PC-9 (cell line): ENCODE measurements around the gene SLIT1. TPM values are rescaled to one million over a fixed set of nuclear protein-coding genes. Genes with fewer than 3 reads are reported as not detected.
"Not testable (repeated sequence)": the region's sequence is repeated elsewhere in the genome, so short reads cannot be mapped to it uniquely, and the experiment has no call there.

Source experiments
- BruUV-seq: library from RNA; stranded (reverse); fragments of 400-500 nt; replicated peaks from 2 replicates; lab custom pipeline; 2021; lab: Mats Ljungman, UMichigan
- CTCF ChIA-PET: fragments of 300-600 bp; sonication (Branson Sonifier 250); formaldehyde crosslinking; loops from one replicate; lab custom pipeline; 2022; ENCODE audit warnings: antibody characterized with exemption; lab: Charles Lee
- POLR2A ChIA-PET: fragments of 300-600 bp; sonication (Branson Sonifier 250); formaldehyde crosslinking; loops from one replicate; lab custom pipeline; 2022; ENCODE audit warnings: antibody characterized with exemption; ENCODE audit not compliant: unreplicated experiment; lab: Charles Lee
- DNase-seq, 2 experiments: peaks; one replicate each; pipeline versions ENCODE4 v3.0.0 to v3.0.0-alpha.2; 2015 to 2022; ENCODE audit warnings: mixed read lengths in 1 of 2
- H2AFZ ChIP-seq: fragments of 200-600 bp; sonication (generic); 2 replicates; pipeline ENCODE4 v1.8.1; 2017; ENCODE audit warnings: antibody characterized with exemption
- H3F3A ChIP-seq: fragments of 200-600 bp; sonication (generic); 2 replicates; pipeline ENCODE4 v1.8.1; 2017; ENCODE audit warnings: antibody characterized with exemption, mild to moderate bottlenecking, low read depth; ENCODE audit not compliant: insufficient read depth
- H3K27ac ChIP-seq: fragments of 200-600 bp; sonication (generic); 2 replicates; pipeline ENCODE4 v1.6.1; 2016; ENCODE audit warnings: mixed run types
- H3K27me3 ChIP-seq: fragments of 200-600 bp; sonication (generic); 2 replicates; pipeline ENCODE4 v1.6.1; 2016; ENCODE audit warnings: low read depth, mixed run types; ENCODE audit not compliant: insufficient read depth
- H3K36me3 ChIP-seq: fragments of 200-600 bp; sonication (generic); 2 replicates; pipeline ENCODE4 v1.6.1; 2016; ENCODE audit warnings: low read depth, mixed run types
- H3K4me1 ChIP-seq: fragments of 200-600 bp; sonication (generic); replicated peaks from 2 replicates; pipeline ENCODE4 v1.6.1; 2016; ENCODE audit warnings: mixed run types; ENCODE audit not compliant: insufficient read depth
- H3K4me2 ChIP-seq: fragments of 200-600 bp; sonication (generic); 2 replicates; pipeline ENCODE4 v1.6.1; 2017; ENCODE audit warnings: mixed run types
- H3K4me3 ChIP-seq: fragments of 200-600 bp; sonication (generic); 2 replicates; pipeline ENCODE4 v1.6.1; 2016; ENCODE audit warnings: mixed run types
- H3K79me2 ChIP-seq: fragments of 200-600 bp; sonication (generic); 2 replicates; pipeline ENCODE4 v1.6.1; 2017; ENCODE audit warnings: low read depth, mixed run types
- H3K9me2 ChIP-seq: fragments of 200-600 bp; sonication (generic); 2 replicates; pipeline ENCODE4 v1.8.1; 2017; ENCODE audit warnings: mild to moderate bottlenecking; ENCODE audit not compliant: insufficient read depth
- H3K9me3 ChIP-seq: fragments of 200-600 bp; sonication (generic); 2 replicates; pipeline ENCODE4 v1.8.1; 2016; ENCODE audit warnings: low read depth; ENCODE audit not compliant: insufficient read depth
- H4K20me1 ChIP-seq: fragments of 200-600 bp; sonication (generic); 2 replicates; pipeline ENCODE4 v1.8.1; 2017; ENCODE audit not compliant: insufficient read depth
- EZH2 ChIP-seq: fragments of 200-600 bp; sonication (generic); IDR thresholded peaks from 2 replicates; pipeline ENCODE4 v1.8.0; 2017; ENCODE audit warnings: antibody characterized with exemption, low read depth
- intact Hi-C: fragments of 100-400 bp; cut with micrococcal nuclease; formaldehyde crosslinking; loops from one replicate; pipeline ENCODE4 v1.10.0; 2022; ENCODE audit not compliant: unreplicated experiment
- total RNA-seq: library from RNA; stranded (reverse); gene quantifications from 2 replicates; pipeline ENCODE4 v1.2.3, GENCODE V29; 2021
- TF ChIP-seq, protein P1 (sequence below): fragments of 200-600 bp; sonication (generic); conservative IDR thresholded peaks from 2 replicates; pipeline ENCODE4 v1.6.1; 2017; ENCODE audit warnings: mixed run types, antibody characterized with exemption, mild to moderate bottlenecking, moderate library complexity

SLIT1 gene
- total RNA-seq, 1 experiment from 2014 or later = not detected

DNA sequence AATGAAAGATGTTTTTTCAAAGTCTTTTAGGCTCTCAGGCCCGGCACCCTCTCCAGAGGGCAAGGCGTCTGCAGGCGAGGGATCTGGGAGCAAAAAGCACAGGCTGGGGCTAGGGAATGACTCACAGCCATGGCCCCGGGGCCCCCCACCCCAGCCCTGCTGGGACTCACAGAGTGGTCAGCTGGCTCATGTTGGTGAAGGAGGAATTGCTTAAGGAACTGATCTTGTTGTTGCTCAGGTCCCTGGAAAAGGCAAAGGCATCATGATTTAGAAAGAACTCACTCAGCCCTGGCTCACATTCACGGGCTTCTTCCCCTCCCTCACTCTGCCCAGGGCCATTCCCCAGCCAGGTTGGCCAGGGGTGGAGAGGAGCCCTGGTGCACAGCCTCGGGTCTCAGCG lies 151.5 kb downstream of the SLIT1 start:
- BruUV-seq = no TSS peak
- no peaks in the 10 kb centered on the region for H3F3A ChIP-seq
- POLR2A ChIA-PET = no interaction called here
- H3K4me3 ChIP-seq = no peak overlapping the region
- intact Hi-C loops = no loop called here
- CTCF ChIA-PET = no interaction called here
- TF ChIP-seq, protein P1, sequence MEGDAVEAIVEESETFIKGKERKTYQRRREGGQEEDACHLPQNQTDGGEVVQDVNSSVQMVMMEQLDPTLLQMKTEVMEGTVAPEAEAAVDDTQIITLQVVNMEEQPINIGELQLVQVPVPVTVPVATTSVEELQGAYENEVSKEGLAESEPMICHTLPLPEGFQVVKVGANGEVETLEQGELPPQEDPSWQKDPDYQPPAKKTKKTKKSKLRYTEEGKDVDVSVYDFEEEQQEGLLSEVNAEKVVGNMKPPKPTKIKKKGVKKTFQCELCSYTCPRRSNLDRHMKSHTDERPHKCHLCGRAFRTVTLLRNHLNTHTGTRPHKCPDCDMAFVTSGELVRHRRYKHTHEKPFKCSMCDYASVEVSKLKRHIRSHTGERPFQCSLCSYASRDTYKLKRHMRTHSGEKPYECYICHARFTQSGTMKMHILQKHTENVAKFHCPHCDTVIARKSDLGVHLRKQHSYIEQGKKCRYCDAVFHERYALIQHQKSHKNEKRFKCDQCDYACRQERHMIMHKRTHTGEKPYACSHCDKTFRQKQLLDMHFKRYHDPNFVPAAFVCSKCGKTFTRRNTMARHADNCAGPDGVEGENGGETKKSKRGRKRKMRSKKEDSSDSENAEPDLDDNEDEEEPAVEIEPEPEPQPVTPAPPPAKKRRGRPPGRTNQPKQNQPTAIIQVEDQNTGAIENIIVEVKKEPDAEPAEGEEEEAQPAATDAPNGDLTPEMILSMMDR = no peak
- no peak for TF ChIP-seq EZH2
- peaks cover 13% of the 10 kb centered on the region for H3K4me1 ChIP-seq
- H3K9me2 ChIP-seq = no peaks in the 10 kb centered on the region
- no peak overlapping the region for H3K27ac ChIP-seq
- H3K9me3 ChIP-seq = no peaks in the 10 kb centered on the region
- H3K27me3 ChIP-seq = no peaks in the 10 kb centered on the region
- no peak for DNase-seq
- no peaks in the 10 kb centered on the region for H3K79me2 ChIP-seq
- H4K20me1 ChIP-seq = no peaks in the 10 kb centered on the region
- H2AFZ ChIP-seq = no peak overlapping the region
- no peaks in the 10 kb centered on the region for H3K36me3 ChIP-seq
- H3K4me2 ChIP-seq = no peak overlapping the region

DNA sequence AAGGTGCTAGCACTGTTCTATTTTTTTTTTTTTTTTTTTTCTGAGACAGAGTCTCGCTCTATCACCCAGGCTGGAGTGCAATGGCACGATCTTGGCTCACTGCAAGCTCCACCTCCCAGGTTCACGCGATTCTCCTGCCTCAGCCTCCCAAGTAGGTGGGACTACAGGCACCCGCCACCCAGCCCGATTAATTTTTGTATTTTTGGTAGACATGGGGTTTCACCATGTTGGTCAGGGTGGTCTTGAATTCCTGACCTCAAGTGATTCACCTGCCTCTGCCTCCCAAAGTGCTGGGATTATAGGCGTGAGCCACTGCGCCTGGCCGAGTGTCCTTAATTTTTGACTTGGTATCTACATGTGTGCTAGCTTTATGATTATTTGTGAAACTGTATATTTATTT lies 151.9 kb downstream of the SLIT1 start:
- H3K4me3 ChIP-seq, intact Hi-C loops, H2AFZ ChIP-seq, BruUV-seq, H3K27ac ChIP-seq, DNase-seq, H3K27me3 ChIP-seq, H3K9me3 ChIP-seq, H4K20me1 ChIP-seq, H3K36me3 ChIP-seq, CTCF ChIA-PET, H3K4me2 ChIP-seq, H3K79me2 ChIP-seq, H3K9me2 ChIP-seq, POLR2A ChIA-PET, H3F3A ChIP-seq: not testable (repeated sequence)
- peaks cover 13% of the 10 kb centered on the region for H3K4me1 ChIP-seq

DNA sequence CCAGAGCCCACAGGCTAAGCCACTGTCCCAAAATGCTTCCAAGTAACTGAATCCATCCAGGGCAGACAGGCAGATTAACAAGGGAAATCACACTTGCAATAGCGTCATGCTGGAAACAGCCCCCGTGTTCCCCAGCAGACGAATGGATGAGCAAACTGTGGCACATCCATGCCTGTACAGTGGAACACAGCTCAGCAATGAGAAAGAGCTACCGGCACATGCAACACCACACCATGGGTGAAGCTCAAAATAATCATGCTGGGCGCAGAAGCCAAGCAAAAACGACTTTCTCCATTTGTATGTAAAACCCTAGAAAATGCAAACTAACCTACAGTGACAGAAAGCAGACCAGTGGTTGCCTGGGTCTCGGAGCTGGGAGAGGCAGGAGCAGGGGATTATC lies 153.1 kb downstream of the SLIT1 start:
- H4K20me1 ChIP-seq = no peaks in the 10 kb centered on the region
- ChIA-PET POLR2A (interaction anchor here (0.6 to 0.7 kb wide), 2 partner anchors 16 to 218 kb away, joined by 5 to 13 read pairs; no protein-coding TSS in a partner anchor), CTCF (interaction anchor here (0.6 to 0.7 kb wide), 2 partner anchors 8 to 253 kb away, joined by 3 read pairs; no protein-coding TSS in a partner anchor)
- H2AFZ ChIP-seq = no peak overlapping the region
- 0 out of 2 replicates have a peak, but pooled peaks cover 2% of the 10 kb centered on the region for H3K4me1 ChIP-seq
- no peaks in the 10 kb centered on the region for H3K9me3 ChIP-seq
- no peaks in the 10 kb centered on the region for H3K9me2 ChIP-seq
- no peak for DNase-seq
- H3K4me2 ChIP-seq = no peak overlapping the region
- no peak overlapping the region for H3K27ac ChIP-seq
- H3K79me2 ChIP-seq = no peaks in the 10 kb centered on the region
- intact Hi-C loops = no loop called here
- BruUV-seq = no TSS peak
- H3F3A ChIP-seq = no peaks in the 10 kb centered on the region
- H3K36me3 ChIP-seq = no peaks in the 10 kb centered on the region
- no peaks in the 10 kb centered on the region for H3K27me3 ChIP-seq
- H3K4me3 ChIP-seq = no peak overlapping the region
- TF ChIP-seq EZH2 = no peak
- TF ChIP-seq, protein P1 = no peak

DNA sequence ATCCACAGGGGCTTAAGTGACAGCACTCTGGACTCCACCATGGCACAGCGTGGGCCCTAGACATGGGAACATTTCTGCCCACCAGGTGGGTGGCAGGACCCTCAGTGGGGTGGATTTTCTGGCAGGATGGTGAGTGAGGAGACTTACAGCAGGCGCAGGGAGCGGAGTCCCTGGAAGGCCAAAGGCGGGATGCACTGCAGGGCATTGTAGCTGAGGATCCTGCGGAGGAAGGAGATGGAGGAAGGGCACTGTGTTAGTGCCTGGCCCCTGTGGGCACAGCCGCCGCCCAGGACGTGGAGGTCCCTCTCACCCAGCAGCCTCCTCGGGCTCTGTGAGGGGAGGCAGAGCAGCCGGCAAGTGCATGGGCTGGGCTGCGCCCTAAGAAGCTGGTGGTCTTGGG lies 154.3 kb downstream of the SLIT1 start:
- TF ChIP-seq, protein P1 = no peak
- no peak for TF ChIP-seq EZH2
- no peak overlapping the region for H2AFZ ChIP-seq
- H3K9me3 ChIP-seq = no peaks in the 10 kb centered on the region
- H3K4me1 ChIP-seq = no peaks in the 10 kb centered on the region
- DNase-seq = no peak
- H3K4me3 ChIP-seq = no peak overlapping the region
- ChIA-PET CTCF (no interaction called here), POLR2A (no interaction called here)
- no peaks in the 10 kb centered on the region for H3F3A ChIP-seq
- no peak overlapping the region for H3K27ac ChIP-seq
- no peaks in the 10 kb centered on the region for H3K27me3 ChIP-seq
- H3K9me2 ChIP-seq = no peaks in the 10 kb centered on the region
- H4K20me1 ChIP-seq = no peaks in the 10 kb centered on the region
- H3K36me3 ChIP-seq = no peaks in the 10 kb centered on the region
- intact Hi-C loops = no loop called here
- no peak overlapping the region for H3K4me2 ChIP-seq
- no peaks in the 10 kb centered on the region for H3K79me2 ChIP-seq
- no TSS peak for BruUV-seq
